HepG2 (cell line): ENCODE measurements around the gene HELZ2. TPM values are rescaled to one million over a fixed set of nuclear protein-coding genes. Genes with fewer than 3 reads are reported as not detected.

Source experiments
- CCDC6 ChIP-seq: sonication (generic); formaldehyde crosslinking; IDR thresholded peaks from 2 replicates; pipeline ENCODE4 v1.8.1; 2022; ENCODE audit warnings: mild to moderate bottlenecking, missing genetic modification reagents, moderate library complexity
- HOXA7 ChIP-seq: sonication (generic); formaldehyde crosslinking; IDR thresholded peaks from 2 replicates; pipeline ENCODE4 v1.8.1; 2022; ENCODE audit warnings: mild to moderate bottlenecking, missing genetic modification reagents, moderate library complexity
- MED8 ChIP-seq: sonication (generic); formaldehyde crosslinking; IDR thresholded peaks from 2 replicates; pipeline ENCODE4 v1.8.1; 2023; ENCODE audit warnings: mild to moderate bottlenecking, missing genetic modification reagents; ENCODE audit not compliant: insufficient replicate concordance
- NCOA1 ChIP-seq: sonication (generic); formaldehyde crosslinking; IDR thresholded peaks from 2 replicates; pipeline ENCODE4 v1.9.0; 2021; ENCODE audit warnings: missing genetic modification reagents
- RBM22 ChIP-seq: fragments of 200-400 bp; formaldehyde crosslinking; optimal IDR thresholded peaks from 2 replicates; pipeline ENCODE3; 2017; ENCODE audit warnings: mild to moderate bottlenecking, low read length, moderate library complexity
- ZFP36L2 ChIP-seq: sonication (generic); formaldehyde crosslinking; IDR thresholded peaks from 2 replicates; pipeline ENCODE4 v1.4.0; 2020; ENCODE audit warnings: missing genetic modification reagents
- ZNF253 ChIP-seq: sonication (generic); formaldehyde crosslinking; IDR thresholded peaks from 2 replicates; pipeline ENCODE4 v1.8.0; 2022; ENCODE audit warnings: mild to moderate bottlenecking, missing genetic modification reagents, borderline replicate concordance
- polyA plus RNA-seq, 8 experiments: library from polyadenylated mRNA; depleted of rRNA in 3 of 8; stranded (reverse) in 7 of 8; unstranded in 1 of 8; fragments of >200 nt; fragmentation: Illumina TruSeq in 4 of 8; extraction: Trizol in 4 of 8; gene quantifications; 2 replicates each; pipeline versions ENCODE4 v1.2.1 to v1.2.3, GENCODE V29; 2011 to 2016; ENCODE audit warnings: low read depth in 4 of 8, missing spikeins in 1 of 8, mixed read lengths in 1 of 8; ENCODE audit not compliant: insufficient read depth in 1 of 8
- total RNA-seq, 5 experiments: library from RNA; depleted of rRNA; stranded (reverse); fragments of >200 nt; fragmentation: Illumina TruSeq; extraction: Trizol; gene quantifications; 2 replicates each; pipeline ENCODE4 v1.2.3, GENCODE V29; 2016; ENCODE audit warnings: low read depth in 1 of 5
- TF ChIP-seq, protein P1 (sequence below): sonication (generic); formaldehyde crosslinking; IDR thresholded peaks from 2 replicates; pipeline ENCODE4 v1.8.1; 2022; ENCODE audit warnings: low read depth, mild to moderate bottlenecking, missing genetic modification reagents
- TF ChIP-seq, protein P2 (sequence below): sonication (generic); formaldehyde crosslinking; IDR thresholded peaks from 2 replicates; pipeline ENCODE4 v1.9.0; 2021; ENCODE audit warnings: missing genetic modification reagents, borderline replicate concordance
- TF ChIP-seq, protein P3 (sequence below): sonication (generic); formaldehyde crosslinking; IDR thresholded peaks from 2 replicates; pipeline ENCODE4 v1.9.0; 2021; ENCODE audit warnings: missing genetic modification reagents, mild to moderate bottlenecking, borderline replicate concordance
- TF ChIP-seq, protein P4 (sequence below): sonication (generic); formaldehyde crosslinking; IDR thresholded peaks from 2 replicates; pipeline ENCODE4 v1.4.0; 2020; ENCODE audit warnings: mild to moderate bottlenecking, missing genetic modification reagents
- TF ChIP-seq, protein P5 (sequence below): sonication (generic); formaldehyde crosslinking; IDR thresholded peaks from 2 replicates; pipeline ENCODE4 v1.5.1; 2020; ENCODE audit warnings: missing genetic modification reagents, mild to moderate bottlenecking, borderline replicate concordance

HELZ2 gene
- total and polyA plus RNA-seq, 2 of the 13 experiments (the other 11 are each of a cell fraction or from before 2014, with no cell fraction given): 9.6 to 10.1 TPM

DNA sequence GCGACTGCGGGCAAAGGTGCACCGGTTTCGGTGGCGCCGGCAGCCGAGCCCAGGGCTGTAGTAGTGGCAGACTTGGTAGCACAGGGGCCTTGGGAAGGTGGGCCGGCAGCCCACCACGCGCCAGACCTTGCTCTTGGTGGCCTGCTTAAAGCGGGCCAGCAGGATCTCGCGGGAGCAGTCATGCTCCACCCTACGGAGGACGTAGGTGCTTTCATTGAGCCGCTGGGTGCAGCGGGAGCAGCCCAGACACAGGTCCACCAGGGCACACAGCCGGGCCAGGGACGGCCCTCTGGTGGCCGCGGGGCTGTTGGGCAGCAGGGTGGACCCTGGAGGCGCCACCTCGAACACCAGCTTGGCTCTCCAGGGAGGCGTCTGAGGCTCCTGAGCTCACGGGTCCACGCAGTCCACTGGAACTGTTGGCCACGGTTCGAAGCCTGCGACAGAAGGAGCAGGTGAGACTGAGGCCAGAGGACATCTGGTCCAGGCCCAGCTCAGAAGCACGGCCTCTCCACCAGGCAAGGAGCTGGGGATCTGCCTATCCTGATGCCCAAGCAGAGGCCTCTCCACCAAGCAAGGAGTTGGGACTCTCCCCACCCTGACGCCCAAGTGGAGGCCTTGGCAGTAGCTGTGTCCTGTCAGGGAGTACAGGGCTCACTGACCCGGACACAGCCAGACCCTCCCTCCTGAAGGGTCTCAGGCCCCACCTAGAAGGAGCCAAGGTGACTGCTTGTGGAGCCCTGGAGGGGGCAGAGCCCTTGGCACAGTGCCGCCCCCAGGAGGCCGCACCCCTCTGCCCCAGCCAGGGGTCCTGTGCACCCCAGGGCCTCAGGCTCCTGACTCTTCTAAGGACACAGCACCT lies 1.0 kb downstream of the HELZ2 start (continued):
- TF ChIP-seq, protein P1, sequence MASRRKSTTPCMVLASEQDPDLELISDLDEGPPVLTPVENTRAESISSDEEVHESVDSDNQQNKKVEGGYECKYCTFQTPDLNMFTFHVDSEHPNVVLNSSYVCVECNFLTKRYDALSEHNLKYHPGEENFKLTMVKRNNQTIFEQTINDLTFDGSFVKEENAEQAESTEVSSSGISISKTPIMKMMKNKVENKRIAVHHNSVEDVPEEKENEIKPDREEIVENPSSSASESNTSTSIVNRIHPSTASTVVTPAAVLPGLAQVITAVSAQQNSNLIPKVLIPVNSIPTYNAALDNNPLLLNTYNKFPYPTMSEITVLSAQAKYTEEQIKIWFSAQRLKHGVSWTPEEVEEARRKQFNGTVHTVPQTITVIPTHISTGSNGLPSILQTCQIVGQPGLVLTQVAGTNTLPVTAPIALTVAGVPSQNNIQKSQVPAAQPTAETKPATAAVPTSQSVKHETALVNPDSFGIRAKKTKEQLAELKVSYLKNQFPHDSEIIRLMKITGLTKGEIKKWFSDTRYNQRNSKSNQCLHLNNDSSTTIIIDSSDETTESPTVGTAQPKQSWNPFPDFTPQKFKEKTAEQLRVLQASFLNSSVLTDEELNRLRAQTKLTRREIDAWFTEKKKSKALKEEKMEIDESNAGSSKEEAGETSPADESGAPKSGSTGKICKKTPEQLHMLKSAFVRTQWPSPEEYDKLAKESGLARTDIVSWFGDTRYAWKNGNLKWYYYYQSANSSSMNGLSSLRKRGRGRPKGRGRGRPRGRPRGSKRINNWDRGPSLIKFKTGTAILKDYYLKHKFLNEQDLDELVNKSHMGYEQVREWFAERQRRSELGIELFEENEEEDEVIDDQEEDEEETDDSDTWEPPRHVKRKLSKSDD (CRISPR knock-in tag): no peak
- TF ChIP-seq, protein P2, sequence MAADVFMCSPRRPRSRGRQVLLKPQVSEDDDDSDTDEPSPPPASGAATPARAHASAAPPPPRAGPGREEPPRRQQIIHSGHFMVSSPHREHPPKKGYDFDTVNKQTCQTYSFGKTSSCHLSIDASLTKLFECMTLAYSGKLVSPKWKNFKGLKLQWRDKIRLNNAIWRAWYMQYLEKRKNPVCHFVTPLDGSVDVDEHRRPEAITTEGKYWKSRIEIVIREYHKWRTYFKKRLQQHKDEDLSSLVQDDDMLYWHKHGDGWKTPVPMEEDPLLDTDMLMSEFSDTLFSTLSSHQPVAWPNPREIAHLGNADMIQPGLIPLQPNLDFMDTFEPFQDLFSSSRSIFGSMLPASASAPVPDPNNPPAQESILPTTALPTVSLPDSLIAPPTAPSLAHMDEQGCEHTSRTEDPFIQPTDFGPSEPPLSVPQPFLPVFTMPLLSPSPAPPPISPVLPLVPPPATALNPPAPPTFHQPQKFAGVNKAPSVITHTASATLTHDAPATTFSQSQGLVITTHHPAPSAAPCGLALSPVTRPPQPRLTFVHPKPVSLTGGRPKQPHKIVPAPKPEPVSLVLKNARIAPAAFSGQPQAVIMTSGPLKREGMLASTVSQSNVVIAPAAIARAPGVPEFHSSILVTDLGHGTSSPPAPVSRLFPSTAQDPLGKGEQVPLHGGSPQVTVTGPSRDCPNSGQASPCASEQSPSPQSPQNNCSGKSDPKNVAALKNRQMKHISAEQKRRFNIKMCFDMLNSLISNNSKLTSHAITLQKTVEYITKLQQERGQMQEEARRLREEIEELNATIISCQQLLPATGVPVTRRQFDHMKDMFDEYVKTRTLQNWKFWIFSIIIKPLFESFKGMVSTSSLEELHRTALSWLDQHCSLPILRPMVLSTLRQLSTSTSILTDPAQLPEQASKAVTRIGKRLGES (CRISPR knock-in tag): no peak
- TF ChIP-seq ZNF253 (CRISPR knock-in tag): no peak; the same call in 1 of the 2 replicates
- TF ChIP-seq ZFP36L2 (CRISPR knock-in tag): no peak
- TF ChIP-seq, protein P3, sequence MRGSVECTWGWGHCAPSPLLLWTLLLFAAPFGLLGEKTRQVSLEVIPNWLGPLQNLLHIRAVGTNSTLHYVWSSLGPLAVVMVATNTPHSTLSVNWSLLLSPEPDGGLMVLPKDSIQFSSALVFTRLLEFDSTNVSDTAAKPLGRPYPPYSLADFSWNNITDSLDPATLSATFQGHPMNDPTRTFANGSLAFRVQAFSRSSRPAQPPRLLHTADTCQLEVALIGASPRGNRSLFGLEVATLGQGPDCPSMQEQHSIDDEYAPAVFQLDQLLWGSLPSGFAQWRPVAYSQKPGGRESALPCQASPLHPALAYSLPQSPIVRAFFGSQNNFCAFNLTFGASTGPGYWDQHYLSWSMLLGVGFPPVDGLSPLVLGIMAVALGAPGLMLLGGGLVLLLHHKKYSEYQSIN: no peak
- TF ChIP-seq HOXA7: no peak
- TF ChIP-seq, protein P4, sequence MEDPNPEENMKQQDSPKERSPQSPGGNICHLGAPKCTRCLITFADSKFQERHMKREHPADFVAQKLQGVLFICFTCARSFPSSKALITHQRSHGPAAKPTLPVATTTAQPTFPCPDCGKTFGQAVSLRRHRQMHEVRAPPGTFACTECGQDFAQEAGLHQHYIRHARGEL: 0 out of 2 replicates have a peak, but pooled peaks have one; percentile 43
- no peak for TF ChIP-seq CCDC6
- no peak for TF ChIP-seq NCOA1 (CRISPR knock-in tag)
- TF ChIP-seq MED8 (CRISPR knock-in tag): no peak
- TF ChIP-seq RBM22: no peak
- TF ChIP-seq, protein P5, sequence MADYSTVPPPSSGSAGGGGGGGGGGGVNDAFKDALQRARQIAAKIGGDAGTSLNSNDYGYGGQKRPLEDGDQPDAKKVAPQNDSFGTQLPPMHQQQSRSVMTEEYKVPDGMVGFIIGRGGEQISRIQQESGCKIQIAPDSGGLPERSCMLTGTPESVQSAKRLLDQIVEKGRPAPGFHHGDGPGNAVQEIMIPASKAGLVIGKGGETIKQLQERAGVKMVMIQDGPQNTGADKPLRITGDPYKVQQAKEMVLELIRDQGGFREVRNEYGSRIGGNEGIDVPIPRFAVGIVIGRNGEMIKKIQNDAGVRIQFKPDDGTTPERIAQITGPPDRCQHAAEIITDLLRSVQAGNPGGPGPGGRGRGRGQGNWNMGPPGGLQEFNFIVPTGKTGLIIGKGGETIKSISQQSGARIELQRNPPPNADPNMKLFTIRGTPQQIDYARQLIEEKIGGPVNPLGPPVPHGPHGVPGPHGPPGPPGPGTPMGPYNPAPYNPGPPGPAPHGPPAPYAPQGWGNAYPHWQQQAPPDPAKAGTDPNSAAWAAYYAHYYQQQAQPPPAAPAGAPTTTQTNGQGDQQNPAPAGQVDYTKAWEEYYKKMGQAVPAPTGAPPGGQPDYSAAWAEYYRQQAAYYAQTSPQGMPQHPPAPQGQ: no peak
